T-helper 9 cell (primary cell): Measurements from ENCODE around the gene PIP5K1B.
"Not testable (repeated sequence)": the region's sequence is repeated elsewhere in the genome, so short reads cannot be mapped to it uniquely, and the experiment has no call there.

Experiments
- DNase-seq: peaks from one replicate; pipeline ENCODE4 v3.0.0-alpha.2; 2020
- total RNA-seq, 2 donors: gene quantifications; one replicate each; lab custom pipeline; 2026; lab: John Stamatoyannopoulos, UW

The PIP5K1B gene
- 0.28 to 0.48 reads per million in 2 donors for total RNA-seq

- DNase-seq = no peak
Observed at GRCh38 chr9:68704814-68705530, at the start of gene PIP5K1B. Gene PIP5K1B, plus strand, starts transcription at chr9:68705240. Its CDS starts 117,375 bp downstream, at chr9:68822615.

DNA sequence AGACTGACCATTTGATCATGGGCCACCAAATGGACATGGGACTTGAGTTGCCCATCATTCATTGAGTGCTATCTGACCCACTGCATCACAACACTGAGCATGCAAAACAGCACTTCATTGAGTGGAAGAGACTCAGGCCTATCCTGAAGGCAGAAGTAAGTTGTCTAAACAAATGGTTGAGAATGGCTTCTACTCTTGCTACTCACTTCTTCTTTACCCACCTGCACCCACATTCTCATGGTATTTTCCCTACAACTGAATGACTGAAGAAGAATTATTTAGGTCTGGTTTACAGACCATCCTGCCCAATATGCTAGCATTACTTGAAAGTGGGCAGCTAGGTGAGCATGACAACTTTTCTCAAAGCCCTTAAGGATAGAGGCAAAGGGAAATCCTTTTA lies 41.0 kb upstream of the PIP5K1B start:
- no peak for DNase-seq

DNA sequence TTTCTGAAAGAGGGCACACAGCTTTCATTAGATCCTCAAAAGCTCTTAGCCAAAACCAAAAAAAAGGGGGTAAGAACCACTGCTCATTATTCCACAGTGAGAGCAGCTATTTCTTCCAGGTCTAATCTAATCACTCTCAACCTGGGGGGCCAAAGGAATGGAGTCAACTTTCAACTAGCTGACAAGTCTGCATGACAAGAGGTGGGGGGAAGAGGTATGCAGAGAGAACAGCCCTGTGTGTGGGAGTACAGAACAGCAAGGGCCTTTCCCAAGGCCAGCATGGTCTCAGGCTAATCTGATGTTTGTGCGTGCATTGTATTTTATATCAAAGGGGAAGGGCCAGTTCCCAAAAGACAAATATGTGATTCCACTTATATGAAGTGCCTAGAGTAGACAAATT lies 36.9 kb upstream of the PIP5K1B start:
- DNase-seq = no peak

- DNase-seq = no peak
Observed at GRCh38 chr9:68669218-68669617, 35.8 kb upstream of the PIP5K1B start.

DNA sequence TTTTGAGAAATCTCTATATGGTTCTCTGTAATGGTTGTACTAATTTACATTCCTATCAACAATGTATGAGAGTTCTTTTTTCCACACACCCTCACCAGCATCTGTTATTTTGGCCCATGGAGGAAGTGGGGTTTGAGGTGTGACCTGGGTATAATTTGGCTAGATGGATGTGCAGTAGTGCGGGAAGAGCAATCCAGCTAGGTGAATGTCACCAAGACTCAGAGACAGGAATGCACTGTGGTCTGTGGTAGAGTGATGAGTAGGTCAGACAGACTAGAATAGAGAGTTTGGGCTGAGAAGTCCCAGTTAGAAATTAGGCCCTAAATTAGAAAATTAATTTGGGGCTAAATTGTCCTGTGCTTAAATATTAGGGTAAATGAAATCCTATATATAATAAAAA lies 32.8 kb upstream of the PIP5K1B start:
- no peak for DNase-seq

GRCh38 chr9:68672625-68673024 lies 32.4 kb upstream of the PIP5K1B start:
- DNase-seq = no peak

DNA sequence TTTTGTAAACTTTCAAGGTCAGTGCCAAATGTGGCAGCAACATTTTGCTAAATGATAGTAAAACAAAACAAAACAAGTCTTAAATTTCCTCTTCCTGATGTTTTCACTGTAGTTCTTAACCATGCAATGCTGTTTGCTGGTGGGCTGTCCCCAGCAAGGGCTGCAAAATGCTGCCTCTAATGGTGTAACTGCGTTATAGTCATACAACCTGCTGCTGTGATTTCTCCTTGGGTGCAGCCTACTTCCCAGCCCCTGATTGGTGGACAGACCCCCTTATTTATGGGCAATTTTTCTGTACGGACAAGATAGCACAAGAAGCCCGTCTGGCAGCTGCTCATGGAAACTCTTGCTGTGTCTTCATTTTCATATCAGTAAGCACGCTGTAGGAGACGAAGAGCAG lies 26.6 kb upstream of the PIP5K1B start:
- no peak for DNase-seq

GRCh38 chr9:68683433-68683832 lies 21.6 kb upstream of the PIP5K1B start:
- DNase-seq = no peak

DNA sequence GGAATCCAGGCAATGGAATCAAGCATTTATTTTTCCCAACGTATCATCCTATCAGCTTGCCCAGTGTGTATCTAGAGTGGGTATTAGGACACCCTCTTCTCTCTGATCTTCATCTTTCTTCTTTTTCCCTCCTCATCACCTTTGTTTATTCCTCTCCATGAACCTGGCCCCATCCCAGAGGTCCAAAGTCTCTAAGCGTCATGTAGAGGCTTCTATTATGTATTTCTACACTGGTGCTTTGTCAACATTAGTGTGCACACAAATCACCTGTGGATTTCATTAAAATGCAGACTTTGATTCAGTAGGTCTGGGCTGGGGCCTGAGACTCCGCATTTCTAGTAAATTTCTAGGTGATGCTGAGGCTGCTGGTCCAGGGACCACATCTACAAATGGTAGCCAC lies 19.8 kb upstream of the PIP5K1B start:
- no peak for DNase-seq

DNA sequence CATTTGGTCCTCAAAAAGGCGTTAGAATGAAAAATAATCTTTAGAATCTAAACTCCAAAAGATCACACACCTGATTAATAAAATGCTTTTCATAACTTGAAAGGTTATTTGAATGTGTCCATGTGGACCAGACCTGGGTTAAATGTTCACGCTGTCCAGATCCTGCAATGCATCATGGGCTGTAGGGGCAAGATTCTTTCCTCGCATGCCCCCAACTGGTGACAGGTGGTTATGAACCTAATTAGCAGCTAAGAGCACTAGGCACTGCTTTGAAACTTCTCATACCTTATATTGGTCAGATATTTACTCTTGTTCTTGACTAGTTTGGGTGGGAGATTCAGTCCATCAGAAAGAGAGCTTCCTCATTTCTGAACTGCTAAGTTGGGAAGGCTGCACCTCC lies 19.3 kb upstream of the PIP5K1B start:
- no peak for DNase-seq

DNA sequence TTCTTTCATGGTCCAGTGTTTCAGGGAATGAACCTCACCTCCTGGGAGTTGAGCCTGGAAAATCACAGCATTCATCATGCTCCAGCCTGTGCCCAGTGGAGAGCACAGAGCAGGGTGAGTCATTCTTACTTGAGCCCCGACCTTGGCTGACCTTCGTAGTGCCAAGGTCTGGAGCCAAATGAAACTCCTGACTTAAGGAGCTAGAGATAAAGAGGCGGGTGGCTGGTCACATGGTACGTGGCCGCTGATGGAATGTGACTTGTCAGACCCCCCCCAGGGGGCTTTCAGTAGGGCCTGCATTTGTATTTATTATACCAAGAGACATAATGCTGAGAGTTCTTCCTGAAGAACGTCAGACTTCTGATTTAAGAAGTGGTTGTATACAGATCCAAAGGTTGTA lies 15.0 kb upstream of the PIP5K1B start:
- DNase-seq = no peak

DNA sequence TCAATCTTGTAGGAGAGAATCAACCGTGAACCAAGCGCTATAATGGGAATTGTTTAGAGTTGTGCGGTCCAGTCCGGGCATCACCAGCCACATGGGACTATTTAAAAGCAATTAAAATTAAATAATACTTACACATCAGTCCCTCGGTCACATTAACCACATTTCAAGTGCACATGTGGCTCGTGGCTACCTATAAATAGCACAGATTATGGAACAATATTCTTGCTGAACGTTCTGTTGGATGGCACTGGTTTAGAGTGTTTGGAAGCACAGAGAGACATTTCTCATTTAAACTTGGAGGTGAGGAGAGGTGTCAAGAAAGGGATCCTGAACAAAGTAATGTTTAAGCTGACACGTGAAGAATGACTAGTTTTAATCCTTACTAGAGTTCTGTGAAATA lies 12.5 kb upstream of the PIP5K1B start:
- no peak for DNase-seq

GRCh38 chr9:68694125-68694524 lies 10.9 kb upstream of the PIP5K1B start:
- DNase-seq = no peak

GRCh38 chr9:68697851-68698250 lies 7.2 kb upstream of the PIP5K1B start:
- DNase-seq = no peak

DNA sequence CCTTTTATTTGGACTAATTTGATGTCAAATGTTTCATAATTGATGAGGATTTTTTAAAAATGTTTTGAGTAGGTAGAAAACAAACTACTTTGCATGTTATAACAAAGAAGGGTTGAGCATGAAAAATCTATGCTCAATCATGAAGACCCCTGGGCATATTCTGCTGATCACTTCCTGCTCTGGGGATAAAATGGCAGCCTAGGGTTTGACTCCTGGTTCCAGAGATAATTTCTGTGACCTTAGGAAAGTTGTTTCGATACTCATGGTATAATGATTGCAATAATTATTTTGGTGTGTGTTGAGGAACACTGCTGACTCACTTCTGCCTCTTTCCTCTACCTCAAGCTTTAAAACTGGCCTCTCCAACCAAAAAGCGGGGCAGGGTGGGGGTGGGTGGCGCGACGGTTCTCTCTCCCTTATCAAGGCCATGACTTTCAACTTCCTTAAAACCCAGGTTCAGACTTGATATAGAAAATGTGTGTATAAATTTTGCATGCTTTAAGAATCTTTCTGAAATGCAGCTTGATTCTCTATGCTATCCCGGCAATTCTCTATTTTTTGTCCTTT lies 6.0 kb upstream of the PIP5K1B start:
- no peak for DNase-seq

DNA sequence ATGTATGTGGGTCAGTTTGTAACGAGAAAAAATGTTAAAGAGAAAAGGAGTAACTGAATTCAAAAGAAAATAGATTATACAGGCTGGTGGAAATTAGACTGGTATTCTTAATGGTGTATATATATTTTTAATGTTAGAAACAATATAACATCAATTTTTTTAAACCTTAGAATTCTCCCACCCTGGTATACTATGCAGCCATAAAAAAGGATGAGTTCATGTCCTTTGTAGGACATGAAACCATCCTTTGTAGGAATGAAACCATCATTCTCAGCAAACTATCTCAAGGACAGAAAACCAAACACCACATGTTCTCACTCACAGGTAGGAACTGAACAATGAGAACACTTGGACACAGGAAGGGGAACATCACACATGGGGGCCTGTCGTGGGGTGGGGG lies 5.4 kb upstream of the PIP5K1B start:
- DNase-seq = not testable (repeated sequence)

DNA sequence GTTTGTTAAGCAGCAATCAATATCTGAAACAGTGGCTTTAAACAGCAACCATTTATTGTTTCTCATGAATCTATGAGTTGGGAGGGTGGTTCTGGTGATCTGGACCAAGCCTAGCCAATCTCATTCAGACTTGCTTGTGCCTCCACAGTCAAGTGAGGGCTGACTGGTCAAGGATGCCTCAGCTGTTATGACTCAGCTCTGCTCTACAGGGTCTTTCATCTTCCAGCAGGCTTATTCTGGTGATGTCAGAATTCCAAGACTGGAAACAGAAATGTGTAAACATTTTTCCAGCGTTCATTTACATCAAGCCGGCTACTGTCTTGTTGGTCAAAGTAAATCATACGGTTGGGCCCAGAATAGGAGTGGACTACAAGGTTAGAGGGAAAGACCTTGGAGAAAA lies 2.5 kb upstream of the PIP5K1B start:
- no peak for DNase-seq

- DNase-seq = no peak
Observed at GRCh38 chr9:68703672-68704071, 1.4 kb upstream of the PIP5K1B start.

DNA sequence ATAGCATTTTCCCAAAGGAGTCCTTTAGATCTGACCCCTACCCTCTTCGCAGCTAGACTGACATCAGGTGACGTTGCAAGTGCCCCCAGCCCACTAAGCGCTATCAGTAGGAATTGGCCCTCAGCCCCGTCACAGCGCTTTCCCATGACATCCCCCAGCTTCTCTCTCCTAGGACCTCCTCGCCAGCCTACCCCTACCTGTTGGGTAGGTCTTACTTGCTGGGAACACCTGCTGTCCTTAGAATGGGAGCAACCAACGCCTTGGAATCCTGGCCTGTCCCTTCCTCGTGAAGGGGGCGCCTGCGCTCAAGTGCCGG lies 584 bp upstream of the PIP5K1B start:
- DNase-seq = no peak

DNA sequence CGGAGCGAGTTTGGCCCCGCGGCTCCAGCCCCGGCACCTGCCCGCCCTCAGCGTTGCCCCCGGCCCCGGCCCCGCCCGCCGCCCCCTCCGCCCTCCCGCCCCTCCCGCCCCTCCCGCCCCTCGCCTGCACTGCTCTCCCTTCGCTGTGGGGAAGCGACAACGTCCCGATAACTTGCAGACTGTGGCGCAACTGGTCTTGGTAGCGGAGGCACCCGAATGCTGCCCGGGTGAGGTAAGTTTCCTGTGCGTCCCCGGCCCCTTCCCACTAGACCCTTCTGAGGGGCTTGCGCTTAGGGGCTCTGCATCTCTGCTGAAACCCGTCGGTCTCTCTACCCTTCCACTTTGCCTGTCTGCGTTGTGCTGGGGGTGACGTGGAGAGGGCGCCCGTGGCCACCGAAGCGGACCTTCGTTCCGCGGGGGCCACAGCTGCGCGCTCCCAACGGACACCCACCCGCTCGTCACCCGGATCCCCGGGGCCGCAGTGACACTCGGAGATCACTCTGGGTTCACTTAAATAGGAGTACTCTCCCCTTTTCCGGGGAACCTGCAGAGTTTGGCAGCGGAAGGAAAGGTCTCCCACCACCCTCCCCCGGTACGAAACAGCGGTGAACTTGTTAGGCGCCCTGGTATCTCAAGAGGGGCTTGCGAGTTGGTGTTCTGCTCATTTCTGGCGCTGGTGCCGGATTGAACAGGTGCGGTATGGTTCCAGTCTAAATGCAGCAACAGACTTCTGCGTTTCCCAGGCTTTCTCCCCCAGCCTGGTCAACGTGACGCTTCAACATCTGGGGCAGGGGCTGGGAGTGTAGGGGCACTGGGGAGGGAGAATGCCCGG lies 707 bp downstream of the PIP5K1B start:
- DNase-seq = no peak

GRCh38 chr9:68706363-68707201 lies 1.5 kb downstream of the PIP5K1B start:
- no peak for DNase-seq

GRCh38 chr9:68707801-68708488 lies 2.9 kb downstream of the PIP5K1B start:
- no peak for DNase-seq

- DNase-seq = no peak
Observed at GRCh38 chr9:68708513-68708912, 3.5 kb downstream of the PIP5K1B start.
